Activated gamma-delta T cell treated with anti-CD3 and anti-CD28 coated beads, Interleukin-2, amount 50 U/mL, for 16 hours (primary cell): ENCODE measurements around the gene HAPLN1.

Experiments
- DNase-seq: peaks from one replicate; pipeline ENCODE4 v3.0.0-alpha.2; 2020; ENCODE audit warnings: low read depth

HAPLN1 gene

GRCh38 chr5:83641946-83642345 lies 78.7 kb downstream of the HAPLN1 start:
- no peak for DNase-seq

GRCh38 chr5:83639911-83640310 lies 80.7 kb downstream of the HAPLN1 start:
- no peak for DNase-seq

DNA sequence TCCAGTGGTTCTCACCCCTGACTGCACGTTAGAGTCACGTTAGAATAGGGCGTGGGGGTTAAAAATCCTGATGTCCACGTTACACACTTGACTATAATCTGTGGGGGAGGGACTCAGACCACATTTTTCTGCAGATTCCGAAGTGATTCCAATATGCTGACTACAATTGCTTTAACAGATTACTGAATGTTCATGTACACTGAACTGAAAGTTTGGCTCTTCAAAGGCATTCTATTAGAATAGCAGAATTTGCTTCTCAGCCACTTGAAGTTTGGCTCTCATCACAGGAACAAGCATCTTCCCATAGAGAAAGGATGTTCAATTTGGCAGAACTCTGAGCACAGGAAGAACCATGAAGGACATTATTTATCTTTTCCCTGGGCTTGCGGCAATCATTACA lies 84.5 kb downstream of the HAPLN1 start:
- DNase-seq: no peak

GRCh38 chr5:83633285-83633684 lies 87.4 kb downstream of the HAPLN1 start:
- DNase-seq: no peak

DNA sequence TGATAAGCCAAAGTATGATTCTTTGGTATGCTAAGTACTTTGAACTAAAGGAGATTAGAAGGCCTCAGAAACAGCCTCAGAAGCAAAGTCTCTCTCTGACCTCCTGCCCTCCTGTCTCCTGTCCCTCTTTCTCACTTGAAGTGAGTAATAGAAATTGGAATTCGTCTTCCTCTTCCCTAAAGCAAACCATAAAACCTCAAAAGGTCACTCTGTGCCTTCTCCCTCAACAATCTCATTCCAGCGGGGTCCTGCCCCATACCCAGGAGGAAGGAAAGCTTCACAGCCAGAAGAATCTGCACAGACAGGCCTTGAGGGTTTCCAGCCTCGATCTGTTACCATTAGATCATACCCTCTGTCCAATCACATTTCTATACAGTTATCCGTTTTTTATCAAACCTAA lies 87.8 kb downstream of the HAPLN1 start:
- DNase-seq: no peak

DNA sequence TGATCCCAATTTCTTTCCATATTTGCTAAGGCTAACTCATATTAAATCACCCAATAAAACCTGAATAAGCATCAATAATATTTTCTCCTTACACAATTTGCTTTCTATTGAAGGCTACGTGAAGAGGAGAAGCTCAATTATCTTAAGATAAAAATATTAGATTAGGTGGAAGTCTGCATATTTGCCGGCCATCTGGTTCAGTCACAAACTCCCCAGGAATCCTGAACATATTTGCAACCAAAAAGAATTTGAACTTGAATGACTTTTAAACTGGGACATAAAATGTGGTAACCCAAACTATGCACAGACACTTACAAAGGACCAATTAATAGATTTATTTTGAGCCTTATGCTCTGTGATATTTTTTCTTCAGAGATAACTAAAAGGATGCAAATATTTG lies 92.3 kb downstream of the HAPLN1 start:
- DNase-seq: no peak

GRCh38 chr5:83614841-83615240 lies 105.8 kb downstream of the HAPLN1 start:
- no peak for DNase-seq

DNA sequence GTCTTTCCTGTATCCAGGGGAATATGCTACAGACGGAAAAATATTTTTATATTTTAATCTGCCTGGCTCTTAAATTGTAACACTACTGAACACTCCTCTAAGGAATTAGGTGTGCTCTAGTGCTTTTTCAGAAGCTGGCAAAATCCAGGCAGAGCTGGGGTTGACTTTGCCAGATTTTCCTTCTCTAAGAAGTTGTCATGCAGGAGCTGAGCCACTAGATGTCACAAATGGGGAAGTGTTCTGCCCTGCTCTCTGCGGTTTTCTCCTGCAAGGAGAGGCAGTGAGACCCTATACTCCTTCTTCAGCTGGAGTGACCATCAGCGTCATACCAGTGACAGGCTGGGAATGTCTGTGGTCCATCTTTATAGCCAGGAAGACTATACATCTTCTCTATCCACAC lies 112.5 kb downstream of the HAPLN1 start:
- no peak for DNase-seq

- no peak for DNase-seq
Measured at GRCh38 chr5:83595217-83595616, 125.4 kb downstream of the HAPLN1 start.

- no peak for DNase-seq
Measured at GRCh38 chr5:83590966-83591365, 129.7 kb downstream of the HAPLN1 start.

DNA sequence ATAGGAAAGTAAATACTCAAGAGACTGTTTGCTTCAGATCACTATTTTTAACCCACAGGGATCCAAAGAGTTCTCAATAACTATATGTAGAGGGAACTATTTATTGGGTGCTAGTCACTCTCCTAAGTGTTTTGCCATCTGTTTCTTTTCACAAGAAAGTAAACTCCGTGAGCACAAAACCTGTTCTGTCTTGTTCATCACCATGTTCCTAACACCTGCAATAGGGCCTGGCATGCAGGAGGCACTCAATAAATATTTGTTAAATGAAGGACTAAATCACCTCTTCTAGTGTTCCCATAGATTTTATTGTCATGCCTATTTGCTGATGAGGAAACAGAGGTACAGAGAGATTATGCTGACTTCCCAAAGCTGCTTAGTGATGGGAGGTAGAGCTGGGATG lies 130.9 kb downstream of the HAPLN1 start:
- no peak for DNase-seq
